Measurements from ENCODE around the gene TGFBR1. TPM values are rescaled to one million over a fixed set of nuclear protein-coding genes. Genes with fewer than 3 reads are reported as not detected.

The TGFBR1 gene
- polyA plus RNA-seq, 1 of the 3 experiments (the other 2 are of a cell fraction): 15.3 TPM

DNA sequence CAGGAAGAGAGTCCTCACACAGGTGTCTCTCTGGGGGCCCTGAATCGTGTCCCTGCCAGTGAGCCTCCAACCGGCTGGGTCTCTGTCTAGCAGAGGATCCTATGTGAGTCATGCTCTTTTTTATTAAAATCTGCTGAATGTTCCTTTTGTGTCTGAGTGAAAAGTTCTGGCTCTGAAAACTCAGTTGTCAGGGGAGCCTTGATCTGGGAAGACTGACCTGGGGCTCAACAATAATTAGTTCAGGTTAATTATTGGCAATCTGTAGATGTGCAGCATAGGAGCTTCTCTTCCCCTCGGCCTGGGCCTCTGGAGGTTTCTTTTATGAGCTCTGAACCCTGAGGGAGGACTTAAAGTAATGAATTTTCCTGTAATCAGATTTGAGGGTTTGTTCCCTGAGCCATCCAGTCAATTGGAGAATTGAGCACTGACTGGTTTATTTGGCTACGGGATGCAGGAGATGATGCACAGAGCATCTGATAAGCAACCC is 71.7 kb downstream of the TGFBR1 start:
- peaks cover 0 to 28% of the 10 kb centered on the region in 2 experiments; a peak in 1 of 4 replicates for H3K4me1 ChIP-seq (ENCODE audit: control insufficient read depth in 1 of 2, insufficient read depth in 2 of 2, low read depth in 1 of 2, low read length in 1 of 2)
- H4K20me1 ChIP-seq (ENCODE audit: insufficient read depth): no peaks in the 10 kb centered on the region
- no peak overlapping the region for H3K9ac ChIP-seq
- H3K4me3 ChIP-seq (ENCODE audit: low read depth in 2 of 2, low read length in 1 of 2): no peak overlapping the region
- no peak overlapping the region for H3K4me2 ChIP-seq
- 20% methylated on average over 3 of the region's 4 CpGs for WGBS (ENCODE audit: low lambda C conversion rate)
- peak; percentile 13 for DNase-seq
- no peaks in the 10 kb centered on the region for H3K9me3 ChIP-seq
- 0 out of 2 replicates have a peak, but pooled peaks have one; percentile 6 for TF ChIP-seq FOSL2 (IDR thresholded peaks at IDR 0.05; ENCODE audit: borderline replicate concordance, low read depth)
- no peak for TF ChIP-seq NFIC (IDR thresholded peaks at IDR 0.05; ENCODE audit: borderline replicate concordance)
- TF ChIP-seq ZBTB33 (IDR thresholded peaks at IDR 0.05; ENCODE audit: borderline replicate concordance, low read depth): no peak
- no peak for TF ChIP-seq CHD2 (IDR thresholded peaks at IDR 0.05; ENCODE audit: low read length, partially characterized antibody)
- TF ChIP-seq GATA2 (CRISPR knock-in tag; IDR thresholded peaks at IDR 0.05): peak; percentile 23; the same call in 1 of the 2 replicates
- H3K79me2 ChIP-seq (ENCODE audit: insufficient read depth): no peaks in the 10 kb centered on the region
- H3K9me2 ChIP-seq: no peaks in the 10 kb centered on the region
- H3K36me3 ChIP-seq (replicated peaks in 1 of 2; ENCODE audit: control insufficient read depth in 1 of 2, insufficient read depth in 2 of 2, low read length in 1 of 2): no peaks in the 10 kb centered on the region
- no peaks in the 10 kb centered on the region for H3F3A ChIP-seq (replicated peaks; ENCODE audit: insufficient read depth)
- H3K27me3 ChIP-seq (ENCODE audit: insufficient read depth): no peaks in the 10 kb centered on the region
- no peak overlapping the region for H2AFZ ChIP-seq (ENCODE audit: low read depth)
- CTCF ChIA-PET: interaction anchor here (0.6 to 5.2 kb wide), 7 partner anchors 8 to 1147 kb away, joined by 3 to 54 read pairs (median 4); no protein-coding TSS in a partner anchor
- H3K27ac ChIP-seq (ENCODE audit: low read depth in 2 of 2, low read length in 1 of 2): peak overlapping the region in 1 of 2 experiments; percentile 31; a peak in 1 of 4 replicates
- POLR2A ChIA-PET: no interaction called here

- 89% methylated on average over 8 of the region's 8 CpGs for WGBS (ENCODE audit: low lambda C conversion rate)
- no peak overlapping the region for H3K4me3 ChIP-seq (ENCODE audit: low read depth in 2 of 2, low read length in 1 of 2)
- ChIA-PET POLR2A (no interaction called here), CTCF (interaction anchor here (0.6 to 2.0 kb wide), 8 partner anchors 15 to 1497 kb away, joined by 3 to 7 read pairs (median 3); no protein-coding TSS in a partner anchor)
- H3K79me2 ChIP-seq (ENCODE audit: insufficient read depth): no peaks in the 10 kb centered on the region
- no peak for DNase-seq
- H3K9me3 ChIP-seq: no peaks in the 10 kb centered on the region
- no peaks in the 10 kb centered on the region for H3F3A ChIP-seq (replicated peaks; ENCODE audit: insufficient read depth)
- H2AFZ ChIP-seq (ENCODE audit: low read depth): no peak overlapping the region
- no peaks in the 10 kb centered on the region for H3K9me2 ChIP-seq
- H3K27me3 ChIP-seq (ENCODE audit: insufficient read depth): no peaks in the 10 kb centered on the region
- no peak overlapping the region for H3K4me2 ChIP-seq
- no peak overlapping the region for H3K9ac ChIP-seq
- H3K36me3 ChIP-seq (replicated peaks in 1 of 2; ENCODE audit: control insufficient read depth in 1 of 2, insufficient read depth in 2 of 2, low read length in 1 of 2): no peaks in the 10 kb centered on the region
- H3K4me1 ChIP-seq (ENCODE audit: control insufficient read depth in 1 of 2, insufficient read depth in 2 of 2, low read depth in 1 of 2, low read length in 1 of 2): peaks cover 0 to 21% of the 10 kb centered on the region in 2 experiments; a peak in 1 of 4 replicates
- no peak overlapping the region for H3K27ac ChIP-seq (ENCODE audit: low read depth in 2 of 2, low read length in 1 of 2)
- H4K20me1 ChIP-seq (ENCODE audit: insufficient read depth): no peaks in the 10 kb centered on the region
- TF ChIP-seq GATA2 (CRISPR knock-in tag; IDR thresholded peaks at IDR 0.05) (no peak), NRF1 (IDR thresholded peaks at IDR 0.05; ENCODE audit: low read depth, low read length) (no peak), TEAD4 (IDR thresholded peaks at IDR 0.05; ENCODE audit: borderline replicate concordance, insufficient read depth) (no peak), FOSL2 (IDR thresholded peaks at IDR 0.05; ENCODE audit: borderline replicate concordance, low read depth) (no peak), POLR2AphosphoS5 (IDR thresholded peaks at IDR 0.05; ENCODE audit: low read depth, low read length) (no peak), FOXM1 (IDR thresholded peaks at IDR 0.05; ENCODE audit: low read depth) (no peak), RXRA (IDR thresholded peaks at IDR 0.05; ENCODE audit: borderline replicate concordance, low read depth) (no peak), PBX3 (IDR thresholded peaks at IDR 0.05) (no peak), EP300 (IDR thresholded peaks at IDR 0.05; ENCODE audit: borderline replicate concordance in 1 of 2, low read depth in 1 of 2, low read length in 1 of 2) (no peak), USF2 (IDR thresholded peaks at IDR 0.05; ENCODE audit: borderline replicate concordance, low read depth, low read length) (no peak), RFX5 (IDR thresholded peaks at IDR 0.05; ENCODE audit: low read length) (no peak), USF1 (IDR thresholded peaks at IDR 0.05; ENCODE audit: borderline replicate concordance, low read depth) (no peak)
- TF ChIP-seq, protein P1, sequence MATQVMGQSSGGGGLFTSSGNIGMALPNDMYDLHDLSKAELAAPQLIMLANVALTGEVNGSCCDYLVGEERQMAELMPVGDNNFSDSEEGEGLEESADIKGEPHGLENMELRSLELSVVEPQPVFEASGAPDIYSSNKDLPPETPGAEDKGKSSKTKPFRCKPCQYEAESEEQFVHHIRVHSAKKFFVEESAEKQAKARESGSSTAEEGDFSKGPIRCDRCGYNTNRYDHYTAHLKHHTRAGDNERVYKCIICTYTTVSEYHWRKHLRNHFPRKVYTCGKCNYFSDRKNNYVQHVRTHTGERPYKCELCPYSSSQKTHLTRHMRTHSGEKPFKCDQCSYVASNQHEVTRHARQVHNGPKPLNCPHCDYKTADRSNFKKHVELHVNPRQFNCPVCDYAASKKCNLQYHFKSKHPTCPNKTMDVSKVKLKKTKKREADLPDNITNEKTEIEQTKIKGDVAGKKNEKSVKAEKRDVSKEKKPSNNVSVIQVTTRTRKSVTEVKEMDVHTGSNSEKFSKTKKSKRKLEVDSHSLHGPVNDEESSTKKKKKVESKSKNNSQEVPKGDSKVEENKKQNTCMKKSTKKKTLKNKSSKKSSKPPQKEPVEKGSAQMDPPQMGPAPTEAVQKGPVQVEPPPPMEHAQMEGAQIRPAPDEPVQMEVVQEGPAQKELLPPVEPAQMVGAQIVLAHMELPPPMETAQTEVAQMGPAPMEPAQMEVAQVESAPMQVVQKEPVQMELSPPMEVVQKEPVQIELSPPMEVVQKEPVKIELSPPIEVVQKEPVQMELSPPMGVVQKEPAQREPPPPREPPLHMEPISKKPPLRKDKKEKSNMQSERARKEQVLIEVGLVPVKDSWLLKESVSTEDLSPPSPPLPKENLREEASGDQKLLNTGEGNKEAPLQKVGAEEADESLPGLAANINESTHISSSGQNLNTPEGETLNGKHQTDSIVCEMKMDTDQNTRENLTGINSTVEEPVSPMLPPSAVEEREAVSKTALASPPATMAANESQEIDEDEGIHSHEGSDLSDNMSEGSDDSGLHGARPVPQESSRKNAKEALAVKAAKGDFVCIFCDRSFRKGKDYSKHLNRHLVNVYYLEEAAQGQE (IDR thresholded peaks at IDR 0.05; ENCODE audit: low read depth, low read length): no peak
Observed at GRCh38 chr9:99177576-99178366, 72.9 kb downstream of the TGFBR1 start.
